HG03342 (cell line): ENCODE data around the gene CBFA2T3.

Source experiments
- ATAC-seq: cut with Tn5 transposase; IDR thresholded peaks from one replicate; pipeline ENCODE4 v1.9.1; 2021; ENCODE audit warnings: mild to moderate bottlenecking, moderate library complexity; ENCODE audit not compliant: unreplicated experiment

Gene CBFA2T3

GRCh38 chr16:88964636-88965035 lies 12.4 kb downstream of the CBFA2T3 start:
- no peak for ATAC-seq

GRCh38 chr16:88963583-88963982 lies 13.4 kb downstream of the CBFA2T3 start:
- no peak for ATAC-seq

GRCh38 chr16:88962478-88963152 lies 14.4 kb downstream of the CBFA2T3 start:
- ATAC-seq: no peak

GRCh38 chr16:88961011-88961410 lies 16.0 kb downstream of the CBFA2T3 start:
- no peak for ATAC-seq

- ATAC-seq: no peak
Observed at GRCh38 chr16:88960516-88960915, 16.5 kb downstream of the CBFA2T3 start.

GRCh38 chr16:88959022-88959421 lies 18.0 kb downstream of the CBFA2T3 start:
- no peak for ATAC-seq

- ATAC-seq: no peak
Observed at GRCh38 chr16:88957887-88958577, 19.0 kb downstream of the CBFA2T3 start.

- ATAC-seq: no peak
Observed at GRCh38 chr16:88957433-88957767, 19.6 kb downstream of the CBFA2T3 start.

GRCh38 chr16:88956546-88957432 lies 20.2 kb downstream of the CBFA2T3 start:
- ATAC-seq: no peak

GRCh38 chr16:88955906-88956305 lies 21.1 kb downstream of the CBFA2T3 start:
- no peak for ATAC-seq

GRCh38 chr16:88953003-88953690 lies 23.9 kb downstream of the CBFA2T3 start:
- no peak for ATAC-seq

GRCh38 chr16:88951989-88952388 lies 25.0 kb downstream of the CBFA2T3 start:
- ATAC-seq: no peak

- ATAC-seq: no peak
Observed at GRCh38 chr16:88951501-88951900, 25.5 kb downstream of the CBFA2T3 start.

- ATAC-seq: no peak
Observed at GRCh38 chr16:88948781-88949490, 28.1 kb downstream of the CBFA2T3 start.

- ATAC-seq: no peak
Observed at GRCh38 chr16:88945473-88945872, 31.5 kb downstream of the CBFA2T3 start.

GRCh38 chr16:88943741-88944140 lies 33.3 kb downstream of the CBFA2T3 start:
- ATAC-seq: no peak

- ATAC-seq: no peak
Observed at GRCh38 chr16:88943131-88943664, 33.8 kb downstream of the CBFA2T3 start.

GRCh38 chr16:88941913-88942909 lies 34.8 kb downstream of the CBFA2T3 start:
- peak; percentile 44 for ATAC-seq
